HG03159 (cell line): Measurements from ENCODE around the gene FMO4.
"Not testable (repeated sequence)": the region's sequence is repeated elsewhere in the genome, so short reads cannot be mapped to it uniquely, and the experiment has no call there.

ENCODE experiments used
- ATAC-seq: cut with Tn5 transposase; IDR thresholded peaks from one replicate; pipeline ENCODE4 v1.9.1; 2021; ENCODE audit warnings: mild to moderate bottlenecking, moderate library complexity; ENCODE audit not compliant: unreplicated experiment

FMO4 gene

DNA sequence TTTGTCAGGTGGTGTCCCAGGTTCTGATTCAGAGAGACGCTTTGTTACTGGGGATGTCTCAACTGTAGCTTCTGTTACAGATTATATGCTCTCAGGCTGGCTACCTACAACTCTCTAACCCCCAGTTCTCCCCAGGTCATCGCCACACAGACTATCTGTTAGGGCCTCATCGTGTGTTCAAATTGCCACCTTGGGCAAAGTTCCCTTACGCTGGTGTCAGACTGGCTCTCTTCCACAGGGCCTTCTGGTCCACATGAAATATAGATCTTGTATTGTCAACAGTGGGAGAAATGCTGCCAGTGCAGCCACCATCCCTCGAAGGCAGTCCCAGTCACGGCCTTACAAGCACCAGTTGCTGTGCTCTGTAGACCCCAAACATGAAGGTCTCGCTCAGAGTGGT lies 15.3 kb downstream of the FMO4 start:
- ATAC-seq = no peak

GRCh38 chr1:171334024-171334640 lies 20.1 kb downstream of the FMO4 start:
- no peak for ATAC-seq

DNA sequence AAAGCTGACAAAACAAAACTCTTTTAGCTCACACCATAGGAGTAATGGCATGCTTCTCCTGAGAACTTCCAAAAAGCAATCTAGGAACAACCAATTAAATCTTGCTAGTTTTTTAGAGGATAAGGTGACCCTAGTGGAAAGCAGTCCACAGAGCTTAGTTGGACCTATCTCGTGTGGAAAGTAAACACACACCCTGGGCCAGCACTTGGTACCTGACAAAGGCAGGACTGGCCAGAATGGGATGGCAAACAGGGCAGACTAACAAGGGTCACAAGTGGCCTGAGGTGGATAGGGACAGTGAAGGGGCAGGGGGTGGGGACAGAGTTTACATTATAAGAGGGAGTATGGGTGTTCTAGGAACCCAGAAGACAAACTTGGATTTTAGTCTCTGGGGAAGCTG lies 22.0 kb downstream of the FMO4 start:
- ATAC-seq = no peak

DNA sequence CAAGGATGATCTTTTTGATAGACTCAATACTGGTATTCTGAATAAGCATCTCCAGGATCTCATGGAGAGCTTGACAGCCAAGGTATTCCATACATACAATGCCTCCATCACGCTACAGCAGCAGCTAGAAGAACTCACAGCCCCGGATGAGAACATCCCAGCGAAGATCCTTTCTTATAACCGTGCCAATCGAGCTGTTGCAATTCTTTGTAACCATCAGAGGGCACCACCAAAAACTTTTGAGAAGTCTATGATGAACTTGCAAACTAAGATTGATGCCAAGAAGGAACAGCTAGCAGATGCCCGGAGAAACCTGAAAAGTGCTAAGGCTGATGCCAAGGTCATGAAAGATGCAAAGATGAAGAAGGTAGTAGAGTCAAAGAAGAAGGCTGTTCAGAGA lies 25.4 kb downstream of the FMO4 start:
- ATAC-seq = not testable (repeated sequence)

- ATAC-seq = no peak
Observed at GRCh38 chr1:171343727-171344472, 29.9 kb downstream of the FMO4 start.

DNA sequence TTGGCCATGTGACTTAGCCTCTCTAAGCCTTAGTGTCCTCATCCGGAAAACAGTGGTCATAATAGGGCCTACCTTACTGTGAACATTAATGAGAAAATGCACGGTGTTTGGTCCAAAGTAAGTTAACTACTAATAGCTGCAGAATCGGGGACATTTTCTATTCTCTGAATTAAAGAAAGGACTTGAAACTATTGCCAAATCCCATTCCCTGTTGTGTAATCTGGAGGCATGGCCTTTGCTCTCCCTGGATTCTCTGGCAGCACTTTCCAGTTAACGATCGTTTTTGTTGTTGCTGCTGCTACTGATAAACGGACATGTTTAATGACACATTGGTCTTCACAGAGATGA lies 30.5 kb downstream of the FMO4 start:
- ATAC-seq = no peak

DNA sequence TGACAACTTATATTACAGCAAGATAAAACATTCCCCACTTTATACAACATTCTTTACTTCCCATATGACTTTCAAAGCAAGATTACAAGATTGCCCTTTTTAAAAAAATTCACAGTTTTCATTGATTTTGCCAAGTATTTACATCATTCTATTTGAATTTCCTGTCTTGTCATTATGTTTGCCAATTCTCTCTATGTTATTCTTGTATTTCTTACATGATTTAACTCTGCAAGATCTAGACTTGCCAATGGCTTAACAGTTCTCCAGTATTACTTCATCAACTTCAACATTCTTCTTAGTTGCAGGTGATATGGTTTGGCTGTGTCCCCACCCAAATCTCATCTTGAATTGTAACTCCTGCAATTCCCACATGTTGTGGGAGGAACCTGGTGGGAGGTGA lies 31.6 kb downstream of the FMO4 start:
- ATAC-seq = no peak

DNA sequence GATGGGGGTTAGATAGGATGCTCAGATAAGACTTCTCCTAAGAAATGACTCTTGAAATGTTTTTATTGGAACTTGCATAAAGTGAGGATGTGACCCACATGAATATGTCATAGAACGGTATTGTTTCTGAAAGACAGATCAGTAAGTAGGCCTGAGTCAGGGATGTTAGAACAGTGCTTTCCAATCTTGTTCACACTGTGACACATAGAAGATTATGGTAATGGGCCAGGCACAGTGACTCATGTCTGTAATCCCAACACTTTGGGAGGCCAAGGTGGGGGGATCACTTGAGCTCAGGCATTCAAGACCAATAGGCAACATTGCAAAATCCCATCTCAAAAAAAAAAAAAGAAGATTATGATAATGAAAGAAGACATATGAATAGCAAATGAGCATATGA lies 32.9 kb downstream of the FMO4 start:
- no peak for ATAC-seq

DNA sequence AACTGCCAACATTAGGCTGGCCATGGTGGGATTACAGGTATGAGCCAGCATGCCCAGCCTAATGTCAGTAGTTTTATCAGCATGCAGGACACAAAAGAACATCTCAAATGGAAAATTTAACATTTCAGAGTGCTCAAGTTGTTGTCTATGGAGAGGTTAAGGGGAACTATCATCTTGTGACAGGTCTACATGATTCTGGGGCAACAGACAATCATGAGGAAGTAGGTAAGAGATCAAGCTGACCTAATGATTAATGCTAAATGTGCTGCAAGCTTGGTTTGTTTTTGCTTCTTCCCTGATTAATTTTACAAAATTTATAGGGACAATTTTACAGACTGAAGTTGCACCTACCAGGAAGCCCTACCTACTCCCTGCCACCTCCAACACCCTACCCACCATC lies 36.6 kb downstream of the FMO4 start:
- no peak for ATAC-seq

DNA sequence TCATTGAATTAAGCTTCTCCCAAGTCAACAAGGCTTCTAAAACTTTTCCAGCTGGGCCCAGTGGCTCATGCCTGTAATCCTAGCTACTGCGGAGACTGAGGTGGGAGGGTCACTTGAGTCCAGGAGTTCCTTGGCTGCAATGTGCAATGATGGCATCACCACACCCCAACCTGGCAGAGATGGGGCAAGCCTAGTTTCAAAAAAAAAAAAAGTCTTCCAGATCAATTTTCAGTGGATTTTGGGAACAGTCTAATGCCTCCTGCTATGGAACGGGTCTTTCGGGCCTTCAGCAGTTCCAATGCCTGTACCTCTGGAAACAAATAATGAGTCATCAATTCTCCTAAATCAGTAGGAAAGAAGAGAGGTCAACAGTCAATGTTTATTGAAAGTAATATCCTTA lies 38.0 kb downstream of the FMO4 start:
- ATAC-seq = no peak

DNA sequence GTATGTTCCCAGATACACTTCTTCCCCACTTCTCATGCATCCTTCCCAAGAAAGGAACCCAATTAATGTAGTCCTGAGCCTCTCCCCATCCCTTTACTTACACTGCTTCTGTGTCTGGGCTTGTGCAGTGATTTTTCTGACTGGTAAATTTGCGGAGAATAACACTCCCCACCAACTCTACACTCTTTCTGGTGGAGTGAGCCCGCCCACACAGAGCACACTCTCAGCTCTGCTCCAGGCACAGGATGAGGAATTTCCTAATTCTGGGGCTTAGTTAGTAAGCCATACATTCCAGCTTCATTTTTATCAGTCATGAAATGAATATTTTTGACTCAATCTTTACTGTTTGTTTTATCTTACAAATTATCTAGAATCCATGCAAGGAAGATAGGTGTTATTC lies 38.6 kb downstream of the FMO4 start:
- ATAC-seq = no peak

DNA sequence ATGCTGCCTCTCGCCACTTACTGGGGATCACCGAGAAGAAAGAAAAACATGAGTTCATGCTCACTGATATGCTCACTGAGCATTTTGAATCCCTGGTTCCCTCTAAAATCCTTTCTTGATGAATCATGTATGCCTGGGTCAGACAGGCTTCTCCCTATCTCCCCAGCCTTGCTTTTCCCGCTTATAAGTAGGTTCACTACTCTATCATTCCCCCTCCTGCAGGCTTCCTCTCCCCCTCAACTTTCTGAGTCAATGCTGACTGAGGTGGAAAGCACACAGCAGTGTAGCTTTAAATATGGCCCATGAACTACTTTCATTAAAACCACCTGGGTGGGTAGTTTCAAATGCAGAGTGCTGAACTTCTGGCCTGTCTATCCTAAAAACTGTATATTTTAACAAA lies 41.7 kb downstream of the FMO4 start:
- ATAC-seq = no peak

GRCh38 chr1:171357179-171357578 lies 43.2 kb downstream of the FMO4 start:
- ATAC-seq = no peak

GRCh38 chr1:171359355-171359648 lies 45.3 kb downstream of the FMO4 start:
- not testable (repeated sequence) for ATAC-seq

DNA sequence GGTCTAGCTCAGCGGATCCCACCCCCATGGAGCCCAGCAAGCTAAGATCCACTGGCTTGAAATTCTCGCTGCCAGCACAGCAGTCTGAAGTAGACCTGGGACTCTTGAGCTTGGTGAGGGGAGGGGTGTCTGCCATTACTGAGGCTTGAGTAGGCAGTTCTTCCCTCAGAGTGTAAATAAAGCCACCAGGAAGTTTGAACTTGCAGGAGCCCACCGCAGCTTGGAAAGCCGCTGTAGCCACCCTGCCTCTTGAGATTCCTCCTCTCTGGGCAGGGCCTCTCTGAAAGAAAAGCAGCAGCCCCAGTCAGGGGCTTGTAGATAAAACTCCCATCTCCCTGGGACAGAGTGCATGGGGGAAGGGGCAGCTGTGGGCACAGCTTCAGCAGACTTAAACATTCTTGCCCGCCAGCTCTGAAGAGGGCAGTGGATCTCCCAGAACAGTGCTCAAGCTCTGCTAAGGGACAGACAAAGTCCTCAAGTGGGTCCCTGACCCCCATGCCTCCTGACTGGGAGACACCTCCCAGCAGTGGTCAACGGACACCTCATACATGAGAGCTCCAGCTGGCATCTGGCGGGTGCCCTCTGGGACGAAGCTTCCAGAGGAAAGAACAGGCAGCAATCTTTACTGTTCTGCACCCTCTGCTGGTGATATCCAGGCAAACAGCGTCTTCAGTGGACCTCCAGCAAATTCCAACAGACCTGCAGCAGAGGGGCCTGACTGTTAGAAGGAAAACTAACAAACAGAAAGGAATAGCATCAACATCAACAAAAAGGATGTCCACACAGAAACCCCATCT lies 45.9 kb downstream of the FMO4 start:
- ATAC-seq = not testable (repeated sequence)

- no peak for ATAC-seq
Observed at GRCh38 chr1:171366085-171366484, 52.1 kb downstream of the FMO4 start.

- no peak for ATAC-seq
Observed at GRCh38 chr1:171366816-171367215, 52.8 kb downstream of the FMO4 start.

- ATAC-seq = no peak
Observed at GRCh38 chr1:171367436-171367835, 53.5 kb downstream of the FMO4 start.

GRCh38 chr1:171372418-171373084 lies 58.6 kb downstream of the FMO4 start:
- ATAC-seq = no peak

GRCh38 chr1:171373357-171374122 lies 59.6 kb downstream of the FMO4 start:
- not testable (repeated sequence) for ATAC-seq

DNA sequence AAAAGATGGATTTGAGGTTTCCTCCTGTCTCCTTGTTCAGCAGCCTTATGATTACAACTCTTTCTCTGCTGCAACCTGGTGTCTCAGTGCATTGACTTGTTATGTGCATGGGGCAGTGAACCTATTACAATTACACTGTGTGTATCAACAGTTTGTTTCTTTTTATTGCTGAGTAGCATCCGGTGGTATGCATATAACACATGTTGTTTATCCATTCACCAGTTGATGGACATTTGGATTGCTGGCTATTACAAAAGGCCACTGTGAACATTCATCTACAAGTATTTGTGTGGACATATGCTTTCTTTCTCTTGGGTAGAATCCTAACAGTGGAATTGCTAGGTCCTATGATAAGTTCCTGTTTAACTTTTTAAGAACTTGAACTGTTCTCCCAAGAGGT lies 65.9 kb downstream of the FMO4 start:
- ATAC-seq = no peak
